MCF 10A (cell line): ENCODE data around the gene PNMT. TPM values are rescaled to one million over a fixed set of nuclear protein-coding genes. Genes with fewer than 3 reads are reported as not detected.

ENCODE experiments used
- BruUV-seq: library from RNA; stranded (reverse); fragments of 400-500 nt; replicated peaks from 2 replicates; lab custom pipeline; 2021; lab: Mats Ljungman, UMichigan
- CTCF ChIA-PET: fragments of 300-600 bp; sonication (Branson Sonifier 250); formaldehyde crosslinking; extraction: SDS; loops from one replicate; lab custom pipeline; 2021; ENCODE audit warnings: antibody characterized with exemption, inconsistent platforms; lab: Yijun Ruan, JAX
- POLR2A ChIA-PET: fragments of 300-600, 350-650 bp; sonication (Branson Sonifier 250); formaldehyde crosslinking; extraction: SDS; loops from one replicate; lab custom pipeline; 2020; ENCODE audit warnings: antibody characterized with exemption, inconsistent platforms; lab: Yijun Ruan, JAX
- DNase-seq: peaks from one replicate; pipeline ENCODE4 v3.0.0-alpha.2; 2018; ENCODE audit not compliant: unreplicated experiment
- H3K27ac Mint-ChIP-seq: one replicate; pipeline ENCODE4 v1.8.0; 2022; ENCODE audit warnings: mild to moderate bottlenecking, low read depth, mixed read lengths; ENCODE audit not compliant: unreplicated experiment
- H3K27me3 Mint-ChIP-seq: one replicate; pipeline ENCODE4 v1.8.0; 2022; ENCODE audit warnings: mixed read lengths; ENCODE audit not compliant: insufficient read depth, unreplicated experiment
- H3K36me3 Mint-ChIP-seq: one replicate; pipeline ENCODE4 v1.8.0; 2022; ENCODE audit warnings: mild to moderate bottlenecking, moderate library complexity, mixed read lengths; ENCODE audit not compliant: insufficient read depth, unreplicated experiment
- H3K4me1 Mint-ChIP-seq: one replicate; pipeline ENCODE4 v1.8.0; 2022; ENCODE audit warnings: mixed read lengths; ENCODE audit not compliant: insufficient read depth, unreplicated experiment
- H3K4me3 Mint-ChIP-seq: one replicate; pipeline ENCODE4 v1.8.0; 2022; ENCODE audit warnings: mild to moderate bottlenecking, moderate library complexity, mixed read lengths; ENCODE audit not compliant: unreplicated experiment
- H3K9me3 Mint-ChIP-seq: one replicate; pipeline ENCODE4 v1.8.0; 2022; ENCODE audit warnings: mixed read lengths; ENCODE audit not compliant: unreplicated experiment
- CTCF ChIP-seq: fragments of 200-600 bp; IDR thresholded peaks from one replicate; pipeline ENCODE4 v1.8.0; 2022; ENCODE audit warnings: antibody characterized with exemption, mild to moderate bottlenecking; ENCODE audit not compliant: unreplicated experiment
- intact Hi-C: fragments of 100-400 bp; cut with micrococcal nuclease; formaldehyde crosslinking; loops from 2 replicates; pipeline ENCODE4 v1.14.1; 2022
- total RNA-seq: library from RNA; stranded (reverse); gene quantifications from 2 replicates; pipeline ENCODE4 v1.2.3, GENCODE V29; 2022

The PNMT gene
- total RNA-seq, 1 experiment from 2014 or later: not detected

- no TSS peak for BruUV-seq
- intact Hi-C loops: no loop called here
- H3K27ac Mint-ChIP-seq: no peak overlapping the region
- no peaks in the 10 kb centered on the region for H3K27me3 Mint-ChIP-seq
- H3K4me3 Mint-ChIP-seq: no peak overlapping the region
- H3K36me3 Mint-ChIP-seq: no peaks in the 10 kb centered on the region
- no peaks in the 10 kb centered on the region for H3K9me3 Mint-ChIP-seq
- POLR2A ChIA-PET: interaction anchor here (1.0 kb wide), 1 partner anchor 18 kb away, joined by 4 read pairs; no protein-coding TSS in a partner anchor
- CTCF ChIA-PET: interaction anchor here (0.6 to 1.0 kb wide), 3 partner anchors 14 to 472 kb away, joined by 3 to 4 read pairs (median 3); no protein-coding TSS in a partner anchor
- no peak for TF ChIP-seq CTCF
- no peak for DNase-seq
- peaks cover 4% of the 10 kb centered on the region for H3K4me1 Mint-ChIP-seq
Observed at GRCh38 chr17:39677542-39678339, 9.5 kb downstream of the PNMT start.

GRCh38 chr17:39678340-39679116 is 10.3 kb downstream of the PNMT start:
- no TSS peak for BruUV-seq
- H3K36me3 Mint-ChIP-seq: no peaks in the 10 kb centered on the region
- DNase-seq: no peak
- H3K27ac Mint-ChIP-seq: no peak overlapping the region
- no peak overlapping the region for H3K4me3 Mint-ChIP-seq
- H3K4me1 Mint-ChIP-seq: peaks cover 4% of the 10 kb centered on the region
- no peaks in the 10 kb centered on the region for H3K9me3 Mint-ChIP-seq
- H3K27me3 Mint-ChIP-seq: no peaks in the 10 kb centered on the region
- intact Hi-C loops: no loop called here
- TF ChIP-seq CTCF: no peak
- CTCF ChIA-PET: interaction anchor here (0.6 to 1.0 kb wide), 3 partner anchors 24 to 473 kb away, joined by 3 to 4 read pairs (median 3); no protein-coding TSS in a partner anchor
- POLR2A ChIA-PET: interaction anchor here (1.0 kb wide), 2 partner anchors 17 to 21 kb away, joined by 3 to 4 read pairs; partner anchors contain the start of gene ERBB2

- H3K36me3 Mint-ChIP-seq: no peaks in the 10 kb centered on the region
- H3K9me3 Mint-ChIP-seq: no peaks in the 10 kb centered on the region
- peaks cover 4% of the 10 kb centered on the region for H3K4me1 Mint-ChIP-seq
- POLR2A ChIA-PET: interaction anchor here (1.0 kb wide), 1 partner anchor 20 kb away, joined by 3 read pairs; the partner anchor contains the start of gene ERBB2
- no peak overlapping the region for H3K4me3 Mint-ChIP-seq
- BruUV-seq: no TSS peak
- H3K27me3 Mint-ChIP-seq: no peaks in the 10 kb centered on the region
- CTCF ChIA-PET: interaction anchor here (0.6 kb wide), 1 partner anchor 310 kb away, joined by 3 read pairs; no protein-coding TSS in a partner anchor
- intact Hi-C loops: no loop called here
- DNase-seq: no peak
- no peak for TF ChIP-seq CTCF
- H3K27ac Mint-ChIP-seq: no peak overlapping the region
Observed at GRCh38 chr17:39679521-39680192, 11.4 kb downstream of the PNMT start.
